Breast epithelium (tissue), 4 donors: ENCODE measurements around the gene PRPF40A. TPM values are rescaled to one million over a fixed set of nuclear protein-coding genes. Genes with fewer than 3 reads are reported as not detected.
A peak's percentile ranks its signal among the peaks of the same experiment; 100 is the strongest.

Experiments used
- DNase-seq, 2 donors: peaks; one replicate each; pipeline ENCODE4 v3.0.0-alpha.2; 2019; ENCODE audit warnings: low spot score in 2 of 2
- H3K27ac ChIP-seq, 2 donors: fragments of 200-600 bp; sonication (generic) in 1 of 2; one replicate each; pipeline ENCODE4 v1.5.1; 2016 to 2019; ENCODE audit warnings: mild to moderate bottlenecking in 1 of 2
- H3K27me3 ChIP-seq, 2 donors: fragments of 200-600 bp; sonication (generic) in 1 of 2; one replicate each; pipeline versions ENCODE4 v1.5.1 to v1.6.0; 2017 to 2019; ENCODE audit warnings: control low read depth in 1 of 2, mild to moderate bottlenecking in 1 of 2
- H3K36me3 ChIP-seq: fragments of 200-600 bp; one replicate; pipeline ENCODE4 v1.5.1; 2019
- H3K4me1 ChIP-seq, 2 donors: fragments of 200-600 bp; sonication (generic); one replicate each; pipeline ENCODE4 v1.5.1; 2016 to 2019; ENCODE audit warnings: control low read depth in 1 of 2
- H3K4me3 ChIP-seq, 3 donors: fragments of 200-600 bp; sonication (generic); 1 replicate in 2 of 3; 2 replicates in 1 of 3; pipeline ENCODE4 v1.5.1; 2016 to 2019; ENCODE audit warnings: mild to moderate bottlenecking in 3 of 3, moderate library complexity in 2 of 3
- H3K9me3 ChIP-seq, 2 donors: fragments of 200-600 bp; sonication (generic) in 1 of 2; one replicate each; pipeline ENCODE4 v1.5.1; 2016 to 2019; ENCODE audit warnings: control low read depth in 1 of 2
- CTCF ChIP-seq, 3 donors: fragments of 450-650 bp; IDR thresholded peaks; one replicate each; pipeline ENCODE4 v1.5.1; 2016 to 2017; ENCODE audit warnings: antibody characterized with exemption in 3 of 3, mild to moderate bottlenecking in 3 of 3, moderate library complexity in 3 of 3
- POLR2A ChIP-seq: fragments of 450-650 bp; IDR thresholded peaks from one replicate; pipeline ENCODE4 v1.6.1; 2016; ENCODE audit warnings: antibody characterized with exemption, mild to moderate bottlenecking, moderate library complexity
- POLR2AphosphoS5 ChIP-seq, 3 donors: sonication (generic); formaldehyde crosslinking; IDR thresholded peaks; one replicate each; pipeline ENCODE4 v1.6.1; 2017; ENCODE audit warnings: antibody characterized with exemption in 3 of 3
- intact Hi-C: fragments of 100-400 bp; cut with DNase I; formaldehyde crosslinking; loops from one replicate; pipeline ENCODE4 v1.15.1; 2023; ENCODE audit warnings: low total_unique reads
- total RNA-seq, 3 donors: library from RNA; depleted of rRNA; stranded (reverse); fragments of >200 nt; gene quantifications; one replicate each; pipeline ENCODE4 v1.1.0, GENCODE V29; 2016

Gene PRPF40A
- total RNA-seq, 3 donors from 2014 or later: 81.8 to 131 (median 107) TPM

GRCh38 chr2:152617456-152618192 is 99.6 kb downstream of the PRPF40A start:
- H3K27me3 ChIP-seq: no peaks in the 10 kb centered on the region
- intact Hi-C loops: no loop called here
- H3K36me3 ChIP-seq: no peaks in the 10 kb centered on the region
- peak overlapping the region in 1 of 2 donors; percentile 20 for H3K27ac ChIP-seq
- no peak for DNase-seq
- no peaks in the 10 kb centered on the region for H3K9me3 ChIP-seq
- no peak overlapping the region for H3K4me3 ChIP-seq
- TF ChIP-seq CTCF (IDR thresholded peaks at IDR 0.05): no peak
- no peaks in the 10 kb centered on the region for H3K4me1 ChIP-seq

GRCh38 chr2:152615177-152615576 is 102.1 kb downstream of the PRPF40A start:
- H3K36me3 ChIP-seq: no peaks in the 10 kb centered on the region
- TF ChIP-seq CTCF (IDR thresholded peaks at IDR 0.05): no peak
- no peak for TF ChIP-seq POLR2A
- no peak for TF ChIP-seq POLR2AphosphoS5 (IDR thresholded peaks at IDR 0.05)

GRCh38 chr2:152613235-152613634 is 104.0 kb downstream of the PRPF40A start:
- intact Hi-C loops: no loop called here
- no peaks in the 10 kb centered on the region for H3K4me1 ChIP-seq
- DNase-seq: no peak
- no peak overlapping the region for H3K27ac ChIP-seq
- no peaks in the 10 kb centered on the region for H3K36me3 ChIP-seq
- no peak overlapping the region for H3K4me3 ChIP-seq
- H3K9me3 ChIP-seq: no peaks in the 10 kb centered on the region
- no peaks in the 10 kb centered on the region for H3K27me3 ChIP-seq
- TF ChIP-seq POLR2AphosphoS5 (IDR thresholded peaks at IDR 0.05) (no peak), POLR2A (no peak)

More at GRCh38 chr2:152615177-152615576, 102.1 kb downstream of the PRPF40A start:
- no peaks in the 10 kb centered on the region for H3K4me1 ChIP-seq
- no peak overlapping the region for H3K4me3 ChIP-seq
- no peaks in the 10 kb centered on the region for H3K9me3 ChIP-seq
- DNase-seq: no peak
- H3K27ac ChIP-seq: no peak overlapping the region
- H3K27me3 ChIP-seq: no peaks in the 10 kb centered on the region
- intact Hi-C loops: no loop called here

- DNase-seq: no peak
- Histone ChIP-seq H3K4me3 (no peak overlapping the region), H3K9me3 (no peaks in the 10 kb centered on the region)
These were observed 105.6 kb downstream of the PRPF40A start for GRCh38 chr2:152611458-152612231.

GRCh38 chr2:152609699-152610098 is 107.6 kb downstream of the PRPF40A start:
- no peak for TF ChIP-seq POLR2A
- no peak for TF ChIP-seq POLR2AphosphoS5 (IDR thresholded peaks at IDR 0.05)
- TF ChIP-seq CTCF (IDR thresholded peaks at IDR 0.05): no peak
- intact Hi-C loops: no loop called here
- DNase-seq: no peak
- Histone ChIP-seq H3K9me3 (no peaks in the 10 kb centered on the region), H3K4me1 (no peaks in the 10 kb centered on the region), H3K36me3 (no peaks in the 10 kb centered on the region), H3K4me3 (no peak overlapping the region), H3K27me3 (no peaks in the 10 kb centered on the region), H3K27ac (no peak overlapping the region)

More at GRCh38 chr2:152611458-152612231, 105.6 kb downstream of the PRPF40A start:
- Histone ChIP-seq H3K27me3 (no peaks in the 10 kb centered on the region), H3K27ac (peak overlapping the region; percentile 19 to 44), H3K4me1 (no peaks in the 10 kb centered on the region), H3K36me3 (no peaks in the 10 kb centered on the region)
- no peak for TF ChIP-seq CTCF (IDR thresholded peaks at IDR 0.05)
- TF ChIP-seq POLR2AphosphoS5 (IDR thresholded peaks at IDR 0.05): peak; percentile 29 to 84 (median 72)
- intact Hi-C loops: no loop called here
